Epidermal melanocyte (primary cell): ENCODE results near the gene CASP12.

ENCODE experiments used
- DNase-seq: peaks from one replicate; pipeline ENCODE4 v3.0.0; 2011; ENCODE audit warnings: low spot score; ENCODE audit not compliant: insufficient read length

CASP12 gene

DNA sequence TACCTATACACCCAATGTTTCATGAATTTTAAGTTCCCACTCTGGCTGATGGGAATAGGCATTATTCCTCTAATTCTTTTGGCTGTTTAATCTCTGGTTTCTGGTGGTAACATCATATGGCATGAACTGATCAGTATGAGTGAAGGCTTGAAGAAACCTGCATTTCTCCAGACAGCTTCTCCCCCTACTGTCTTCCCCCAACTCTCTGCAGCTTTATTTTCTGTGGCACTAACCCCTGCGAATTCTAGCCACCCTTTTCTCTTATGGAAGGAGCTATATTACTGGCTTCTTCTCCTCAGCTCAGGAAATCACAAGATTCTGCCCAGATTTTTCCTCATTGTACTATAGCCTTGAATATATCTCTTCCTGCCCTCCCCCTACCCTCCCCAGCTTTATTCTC is 57.1 kb downstream of the CASP12 start:
- DNase-seq = no peak

DNA sequence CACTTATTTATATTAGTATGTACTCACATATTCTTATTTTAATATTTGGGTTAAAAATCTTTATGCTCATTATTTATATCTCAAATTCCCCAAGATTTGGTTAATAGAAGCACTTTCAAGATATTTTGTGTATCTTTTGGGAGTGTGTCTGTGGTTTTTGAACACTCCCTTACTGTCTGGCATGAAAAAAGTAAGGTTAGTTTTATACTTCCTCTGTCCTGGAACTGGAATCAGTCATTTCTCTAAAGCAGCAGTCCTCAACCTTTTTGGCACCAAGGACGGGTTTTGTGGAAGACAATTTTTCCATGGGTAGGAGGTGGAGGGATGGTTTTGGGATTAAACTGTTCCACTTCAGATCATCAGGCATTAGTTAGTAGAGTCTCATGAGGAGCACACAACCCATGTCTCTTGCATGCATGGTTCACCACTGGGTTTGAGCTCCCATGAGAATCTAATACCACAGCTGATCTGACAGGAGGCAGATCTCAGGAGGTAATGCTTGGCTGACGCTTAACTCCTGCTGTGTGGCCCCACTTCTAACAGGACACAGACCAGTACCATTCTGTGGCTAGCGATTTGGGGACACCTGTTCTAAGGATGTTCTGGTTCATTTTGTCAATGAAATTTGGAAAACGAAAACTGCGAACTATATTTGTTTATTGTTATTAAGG is 60.2 kb downstream of the CASP12 start:
- DNase-seq = no peak

DNA sequence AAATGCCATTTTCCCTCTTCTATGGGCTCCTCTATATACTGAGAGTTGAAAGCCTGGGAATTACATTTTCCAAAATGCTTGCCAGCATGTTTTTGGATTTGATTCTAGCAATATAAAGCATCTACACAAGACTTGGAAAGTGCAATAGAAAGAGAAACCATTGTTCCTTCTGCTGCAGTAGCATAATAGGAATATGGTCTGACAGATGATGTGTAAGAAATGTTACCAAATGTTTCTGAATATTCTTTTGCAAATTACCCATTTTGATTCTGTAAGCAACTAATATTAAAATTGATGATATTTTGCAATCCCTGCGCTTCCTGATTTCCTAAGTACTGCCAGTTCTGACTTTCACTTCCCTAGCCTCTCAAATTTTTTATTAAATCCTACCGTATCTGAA is 61.6 kb downstream of the CASP12 start:
- DNase-seq = no peak
